Fibroblast of mammary gland (primary cell): ENCODE results near the gene TM7SF3.
"Not testable (repeated sequence)": the region's sequence is repeated elsewhere in the genome, so short reads cannot be mapped to it uniquely, and the experiment has no call there.

ENCODE experiments used
- DNase-seq: peaks from one replicate; pipeline ENCODE4 v3.0.0-alpha.2; 2010; ENCODE audit warnings: low read depth
- H3K4me3 ChIP-seq: 2 replicates; pipeline ENCODE4 v1.5.1; 2011; ENCODE audit warnings: low read depth, mild to moderate bottlenecking, low read length, moderate library complexity; ENCODE audit not compliant: control insufficient read depth
- TF ChIP-seq, protein P1 (sequence below): conservative IDR thresholded peaks from 2 replicates; pipeline ENCODE4 v1.5.1; 2011; ENCODE audit warnings: low read depth, low read length, inconsistent platforms; ENCODE audit not compliant: control insufficient read depth, insufficient read depth

TM7SF3 gene

GRCh38 chr12:26970136-26970535 lies 44.0 kb downstream of the TM7SF3 start:
- no peak overlapping the region for H3K4me3 ChIP-seq
- TF ChIP-seq, protein P1, sequence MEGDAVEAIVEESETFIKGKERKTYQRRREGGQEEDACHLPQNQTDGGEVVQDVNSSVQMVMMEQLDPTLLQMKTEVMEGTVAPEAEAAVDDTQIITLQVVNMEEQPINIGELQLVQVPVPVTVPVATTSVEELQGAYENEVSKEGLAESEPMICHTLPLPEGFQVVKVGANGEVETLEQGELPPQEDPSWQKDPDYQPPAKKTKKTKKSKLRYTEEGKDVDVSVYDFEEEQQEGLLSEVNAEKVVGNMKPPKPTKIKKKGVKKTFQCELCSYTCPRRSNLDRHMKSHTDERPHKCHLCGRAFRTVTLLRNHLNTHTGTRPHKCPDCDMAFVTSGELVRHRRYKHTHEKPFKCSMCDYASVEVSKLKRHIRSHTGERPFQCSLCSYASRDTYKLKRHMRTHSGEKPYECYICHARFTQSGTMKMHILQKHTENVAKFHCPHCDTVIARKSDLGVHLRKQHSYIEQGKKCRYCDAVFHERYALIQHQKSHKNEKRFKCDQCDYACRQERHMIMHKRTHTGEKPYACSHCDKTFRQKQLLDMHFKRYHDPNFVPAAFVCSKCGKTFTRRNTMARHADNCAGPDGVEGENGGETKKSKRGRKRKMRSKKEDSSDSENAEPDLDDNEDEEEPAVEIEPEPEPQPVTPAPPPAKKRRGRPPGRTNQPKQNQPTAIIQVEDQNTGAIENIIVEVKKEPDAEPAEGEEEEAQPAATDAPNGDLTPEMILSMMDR, result no peak
- no peak for DNase-seq

DNA sequence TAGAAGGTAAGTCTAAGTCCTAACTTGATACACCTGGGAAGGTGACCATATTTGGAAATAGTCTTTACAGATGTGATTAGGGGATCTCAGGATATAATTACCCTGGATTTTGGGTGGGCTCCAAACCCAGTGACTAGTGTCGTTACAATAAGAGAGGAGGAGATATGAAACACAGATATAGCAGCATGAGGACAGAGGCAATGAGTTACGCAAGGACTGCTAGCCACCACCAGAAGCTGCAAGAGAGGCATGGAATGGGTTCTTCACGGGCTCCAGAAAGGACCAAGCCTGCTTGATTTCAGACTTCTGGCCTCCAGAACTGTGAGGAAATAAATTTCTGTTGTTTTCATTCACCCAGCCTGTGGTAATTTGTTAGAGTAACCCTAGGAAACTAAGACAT lies 47.3 kb downstream of the TM7SF3 start:
- H3K4me3 ChIP-seq, result no peak overlapping the region
- TF ChIP-seq, protein P1, result no peak
- DNase-seq, result no peak

- H3K4me3 ChIP-seq, result no peak overlapping the region
- DNase-seq, result peak; percentile 26
- TF ChIP-seq, protein P1, result no peak
Measured at GRCh38 chr12:26963413-26963812, 50.8 kb downstream of the TM7SF3 start.

DNA sequence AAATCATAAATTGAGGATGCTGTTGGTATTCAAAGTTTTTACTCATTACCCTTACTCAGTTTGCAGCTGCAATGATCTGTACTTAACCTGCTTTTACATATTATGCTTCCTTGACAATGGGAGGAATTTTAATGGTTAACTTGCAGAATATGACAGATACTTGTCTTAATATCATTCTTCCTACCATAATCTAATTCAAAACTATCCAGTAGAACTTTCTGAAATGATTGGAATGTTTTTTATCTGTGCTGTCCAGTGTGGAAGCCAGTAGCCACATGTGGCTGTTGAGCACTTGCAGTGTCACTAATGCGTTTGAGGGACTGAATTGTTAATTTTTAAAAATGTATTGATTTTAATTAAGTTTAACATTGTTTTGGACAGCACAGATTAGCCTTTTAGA lies 52.4 kb downstream of the TM7SF3 start:
- DNase-seq, result no peak
- TF ChIP-seq, protein P1, result no peak

DNA sequence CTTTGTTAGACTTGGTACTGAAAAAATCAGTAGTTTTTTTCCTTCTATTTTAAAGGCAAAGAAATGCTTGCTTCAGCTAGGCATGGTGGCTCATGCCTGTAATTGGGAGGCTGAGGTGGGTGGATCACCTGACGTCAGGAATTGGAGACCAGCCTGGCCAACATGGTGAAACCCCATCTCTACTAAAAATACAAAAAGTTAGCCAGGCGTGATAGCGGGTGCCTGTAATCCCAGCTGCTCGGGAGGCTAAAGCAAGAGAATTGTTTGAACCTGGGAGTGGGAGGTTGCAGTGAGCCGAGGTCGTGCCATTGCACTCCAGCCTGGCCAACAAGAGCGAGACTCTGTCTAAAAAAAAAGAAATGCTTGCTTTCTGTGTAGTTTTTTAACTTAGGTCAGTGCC lies 52.8 kb downstream of the TM7SF3 start:
- H3K4me3 ChIP-seq, DNase-seq: not testable (repeated sequence)

More for the DNA sequence above, 52.4 kb downstream of the TM7SF3 start:
- H3K4me3 ChIP-seq, result no peak overlapping the region

GRCh38 chr12:26954027-26954426 lies 60.2 kb downstream of the TM7SF3 start:
- no peak overlapping the region for H3K4me3 ChIP-seq
- TF ChIP-seq, protein P1, result no peak
- DNase-seq, result no peak

- peak; percentile 45 for DNase-seq
- no peak overlapping the region for H3K4me3 ChIP-seq
- TF ChIP-seq, protein P1, result no peak
Measured at GRCh38 chr12:26953447-26953846, 60.7 kb downstream of the TM7SF3 start.

GRCh38 chr12:26948309-26948708 lies 65.9 kb downstream of the TM7SF3 start:
- TF ChIP-seq, protein P1, result no peak
- no peak overlapping the region for H3K4me3 ChIP-seq
- no peak for DNase-seq
